ENCODE measurements around the gene CA5B. TPM values are rescaled to one million over a fixed set of nuclear protein-coding genes. Genes with fewer than 3 reads are reported as not detected.

Gene CA5B
- total and polyA plus RNA-seq, 4 donors: 0.55 to 2.9 (median 1.6) TPM

- TF ChIP-seq RXRA (IDR thresholded peaks at IDR 0.05) (no peak), ATF3 (IDR thresholded peaks at IDR 0.05) (no peak), JUND (IDR thresholded peaks at IDR 0.05) (no peak), ZBTB33 (IDR thresholded peaks at IDR 0.05) (no peak), NR2F2 (IDR thresholded peaks at IDR 0.05) (no peak)
- H3K4me3 ChIP-seq (ENCODE audit: low read depth in 1 of 3, low read length in 3 of 3): no peak overlapping the region
- H3K27ac ChIP-seq (ENCODE audit: low read depth in 1 of 2, low read length in 2 of 2): no peak overlapping the region
- no peak overlapping the region for H3K9ac ChIP-seq (ENCODE audit: low read depth in 1 of 2, low read length in 2 of 2)
- WGBS: 81% methylated on average over 13 of the region's 13 CpGs
- H3K36me3 ChIP-seq (ENCODE audit: control insufficient read depth in 4 of 4, insufficient read depth in 3 of 4, low read depth in 1 of 4, low read length in 3 of 4): peaks cover 0 to 3% (median 2%) of the 10 kb centered on the region in 4 donors
- H3K4me1 ChIP-seq (ENCODE audit: control insufficient read depth in 4 of 4, insufficient read depth in 4 of 4, low read length in 3 of 4): no peaks in the 10 kb centered on the region
- no peaks in the 10 kb centered on the region for H3K27me3 ChIP-seq (ENCODE audit: control insufficient read depth in 4 of 4, insufficient read depth in 4 of 4, low read length in 3 of 4)
- DNase-seq (ENCODE audit: low spot score): no peak
- no peaks in the 10 kb centered on the region for H3K9me3 ChIP-seq (ENCODE audit: control insufficient read depth in 4 of 4, low read length in 3 of 4)
Observed at GRCh38 chrX:15781961-15782699, 44.1 kb downstream of the CA5B start.

- peaks cover 0 to 6% (median 6%) of the 10 kb centered on the region in 4 donors for H3K4me1 ChIP-seq (ENCODE audit: control insufficient read depth in 4 of 4, insufficient read depth in 4 of 4, low read length in 3 of 4)
- 94% methylated on average over 3 of the region's 3 CpGs for WGBS
- DNase-seq (ENCODE audit: low spot score): no peak
Observed at GRCh38 chrX:15785176-15785750, 47.2 kb downstream of the CA5B start.

More at GRCh38 chrX:15785176-15785750, 47.2 kb downstream of the CA5B start:
- Histone ChIP-seq H3K9ac (ENCODE audit: low read depth in 1 of 2, low read length in 2 of 2) (no peak overlapping the region), H3K27me3 (ENCODE audit: control insufficient read depth in 4 of 4, insufficient read depth in 4 of 4, low read length in 3 of 4) (no peaks in the 10 kb centered on the region), H3K4me3 (ENCODE audit: low read depth in 1 of 3, low read length in 3 of 3) (no peak overlapping the region), H3K9me3 (ENCODE audit: control insufficient read depth in 4 of 4, low read length in 3 of 4) (no peaks in the 10 kb centered on the region), H3K36me3 (ENCODE audit: control insufficient read depth in 4 of 4, insufficient read depth in 3 of 4, low read depth in 1 of 4, low read length in 3 of 4) (peaks cover 0 to 3% (median under 1%) of the 10 kb centered on the region in 4 donors), H3K27ac (ENCODE audit: low read depth in 1 of 2, low read length in 2 of 2) (no peak overlapping the region)
- TF ChIP-seq NR2F2 (IDR thresholded peaks at IDR 0.05) (no peak), REST (IDR thresholded peaks at IDR 0.05) (no peak), MAX (IDR thresholded peaks at IDR 0.05) (no peak), TAF1 (conservative IDR thresholded peaks at IDR 0.05) (no peak), GABPA (IDR thresholded peaks at IDR 0.05 in 1 of 2, conservative IDR thresholded peaks at IDR 0.05 in 1 of 2) (no peak), HNF4G (IDR thresholded peaks at IDR 0.05) (no peak), FOXA2 (IDR thresholded peaks at IDR 0.05) (no peak), RAD21 (IDR thresholded peaks at IDR 0.05) (no peak), CTCF (IDR thresholded peaks at IDR 0.05; ENCODE audit: low read depth, low read length, missing input control) (no peak), ATF3 (IDR thresholded peaks at IDR 0.05) (no peak), ZBTB33 (IDR thresholded peaks at IDR 0.05) (no peak), EGR1 (IDR thresholded peaks at IDR 0.05; ENCODE audit: low read depth in 2 of 2) (no peak), YY1 (IDR thresholded peaks at IDR 0.05) (no peak), FOXA1 (IDR thresholded peaks at IDR 0.05) (no peak), JUND (IDR thresholded peaks at IDR 0.05) (no peak), RXRA (IDR thresholded peaks at IDR 0.05) (no peak), HNF4A (conservative IDR thresholded peaks at IDR 0.05) (no peak)

Measured in liver (tissue), 9 donors.